ENCODE results near the gene CD164. TPM values are rescaled to one million over a fixed set of nuclear protein-coding genes. Genes with fewer than 3 reads are reported as not detected.
"Not testable (repeated sequence)": the region's sequence is repeated elsewhere in the genome, so short reads cannot be mapped to it uniquely, and the experiment has no call there.

CD164 gene
- total and polyA plus RNA-seq, 4 donors, result 131 to 300 (median 206) TPM

GRCh38 chr6:109339906-109340678 is 42.2 kb downstream of the CD164 start:
- Histone ChIP-seq H3K27me3 (ENCODE audit: control insufficient read depth in 3 of 3, insufficient read depth in 3 of 3, low read length in 2 of 3) (no peaks in the 10 kb centered on the region), H3K4me3 (no peak overlapping the region), H3K27ac (ENCODE audit: low read depth in 1 of 2, low read length in 1 of 2) (no peak overlapping the region), H3K9ac (ENCODE audit: insufficient read depth in 1 of 2, low read length in 2 of 2) (no peak overlapping the region), H3K36me3 (ENCODE audit: control insufficient read depth in 4 of 4, insufficient read depth in 4 of 4, low read length in 4 of 4) (no peaks in the 10 kb centered on the region), H3K9me3 (ENCODE audit: control insufficient read depth in 4 of 4, insufficient read depth in 3 of 4, low read length in 3 of 4) (no peaks in the 10 kb centered on the region), H3K4me1 (ENCODE audit: control insufficient read depth in 5 of 5, insufficient read depth in 5 of 5, low read length in 5 of 5) (peaks cover 0 to 5% (median 0%) of the 10 kb centered on the region in 5 donors)
- no peak for DNase-seq
- WGBS, 2 donors, result 66 to 81% methylated on average over 2 of the region's 2 CpGs
- ATAC-seq (ENCODE audit: insufficient read depth, low FRiP score), result no peak
- TF ChIP-seq, protein P1, sequence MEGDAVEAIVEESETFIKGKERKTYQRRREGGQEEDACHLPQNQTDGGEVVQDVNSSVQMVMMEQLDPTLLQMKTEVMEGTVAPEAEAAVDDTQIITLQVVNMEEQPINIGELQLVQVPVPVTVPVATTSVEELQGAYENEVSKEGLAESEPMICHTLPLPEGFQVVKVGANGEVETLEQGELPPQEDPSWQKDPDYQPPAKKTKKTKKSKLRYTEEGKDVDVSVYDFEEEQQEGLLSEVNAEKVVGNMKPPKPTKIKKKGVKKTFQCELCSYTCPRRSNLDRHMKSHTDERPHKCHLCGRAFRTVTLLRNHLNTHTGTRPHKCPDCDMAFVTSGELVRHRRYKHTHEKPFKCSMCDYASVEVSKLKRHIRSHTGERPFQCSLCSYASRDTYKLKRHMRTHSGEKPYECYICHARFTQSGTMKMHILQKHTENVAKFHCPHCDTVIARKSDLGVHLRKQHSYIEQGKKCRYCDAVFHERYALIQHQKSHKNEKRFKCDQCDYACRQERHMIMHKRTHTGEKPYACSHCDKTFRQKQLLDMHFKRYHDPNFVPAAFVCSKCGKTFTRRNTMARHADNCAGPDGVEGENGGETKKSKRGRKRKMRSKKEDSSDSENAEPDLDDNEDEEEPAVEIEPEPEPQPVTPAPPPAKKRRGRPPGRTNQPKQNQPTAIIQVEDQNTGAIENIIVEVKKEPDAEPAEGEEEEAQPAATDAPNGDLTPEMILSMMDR (IDR thresholded peaks at IDR 0.05; ENCODE audit: control extremely low read depth, extremely low read depth), result no peak

GRCh38 chr6:109336221-109336961 is 45.9 kb downstream of the CD164 start:
- Histone ChIP-seq H3K36me3 (ENCODE audit: control insufficient read depth in 4 of 4, insufficient read depth in 4 of 4, low read length in 4 of 4) (no peaks in the 10 kb centered on the region), H3K27ac (ENCODE audit: low read depth in 1 of 2, low read length in 1 of 2) (no peak overlapping the region), H3K4me1 (ENCODE audit: control insufficient read depth in 5 of 5, insufficient read depth in 5 of 5, low read length in 5 of 5) (peaks cover 0 to 6% (median 0%) of the 10 kb centered on the region in 5 donors), H3K27me3 (ENCODE audit: control insufficient read depth in 3 of 3, insufficient read depth in 3 of 3, low read length in 2 of 3) (no peaks in the 10 kb centered on the region), H3K4me3 (no peak overlapping the region), H3K9ac (ENCODE audit: insufficient read depth in 1 of 2, low read length in 2 of 2) (no peak overlapping the region), H3K9me3 (ENCODE audit: control insufficient read depth in 4 of 4, insufficient read depth in 3 of 4, low read length in 3 of 4) (peaks cover 0 to 3% (median 0%) of the 10 kb centered on the region in 4 donors)
- TF ChIP-seq, protein P1 (IDR thresholded peaks at IDR 0.05; ENCODE audit: control extremely low read depth, extremely low read depth), result no peak
- no peak for DNase-seq
- WGBS, 2 donors, result 42 to 56% methylated on average over 3 of the region's 3 CpGs
- ATAC-seq (ENCODE audit: insufficient read depth, low FRiP score), result peak; percentile 19

- 93 to 96% methylated on average over 1 of the region's 1 CpG for WGBS, 2 donors
- DNase-seq; H3K36me3 ChIP-seq (ENCODE audit: control insufficient read depth in 4 of 4, insufficient read depth in 4 of 4, low read length in 4 of 4); ATAC-seq (ENCODE audit: insufficient read depth, low FRiP score); H3K27ac ChIP-seq (ENCODE audit: low read depth in 1 of 2, low read length in 1 of 2); H3K4me3 ChIP-seq; H3K9me3 ChIP-seq (ENCODE audit: control insufficient read depth in 4 of 4, insufficient read depth in 3 of 4, low read length in 3 of 4); H3K4me1 ChIP-seq (ENCODE audit: control insufficient read depth in 5 of 5, insufficient read depth in 5 of 5, low read length in 5 of 5); H3K9ac ChIP-seq (ENCODE audit: insufficient read depth in 1 of 2, low read length in 2 of 2); H3K27me3 ChIP-seq (ENCODE audit: control insufficient read depth in 3 of 3, insufficient read depth in 3 of 3, low read length in 2 of 3): not testable (repeated sequence)
Measured at GRCh38 chr6:109333870-109334269, 48.4 kb downstream of the CD164 start.

GRCh38 chr6:109332748-109333147 is 49.5 kb downstream of the CD164 start:
- TF ChIP-seq, protein P1 (IDR thresholded peaks at IDR 0.05; ENCODE audit: control extremely low read depth, extremely low read depth), result no peak
- DNase-seq (no peak), ATAC-seq (ENCODE audit: insufficient read depth, low FRiP score) (no peak)
- no peaks in the 10 kb centered on the region for H3K36me3 ChIP-seq (ENCODE audit: control insufficient read depth in 4 of 4, insufficient read depth in 4 of 4, low read length in 4 of 4)
- H3K9me3 ChIP-seq (ENCODE audit: control insufficient read depth in 4 of 4, insufficient read depth in 3 of 4, low read length in 3 of 4), result peaks cover 0 to 3% (median 0%) of the 10 kb centered on the region in 4 donors
- H3K4me1 ChIP-seq (ENCODE audit: control insufficient read depth in 5 of 5, insufficient read depth in 5 of 5, low read length in 5 of 5), result peaks cover 0 to 6% (median 0%) of the 10 kb centered on the region in 5 donors
- no peak overlapping the region for H3K27ac ChIP-seq (ENCODE audit: low read depth in 1 of 2, low read length in 1 of 2)
- H3K9ac ChIP-seq (ENCODE audit: insufficient read depth in 1 of 2, low read length in 2 of 2), result no peak overlapping the region
- H3K27me3 ChIP-seq (ENCODE audit: control insufficient read depth in 3 of 3, insufficient read depth in 3 of 3, low read length in 2 of 3), result no peaks in the 10 kb centered on the region
- WGBS, 2 donors, result 56 to 69% methylated on average over 2 of the region's 2 CpGs
- no peak overlapping the region for H3K4me3 ChIP-seq

Measured in lung (tissue), 12 donors.